HepG2 (cell line): ENCODE results near the gene VAC14. TPM values are rescaled to one million over a fixed set of nuclear protein-coding genes. Genes with fewer than 3 reads are reported as not detected.

ENCODE experiments used
- HIVEP1 ChIP-seq: sonication (generic); formaldehyde crosslinking; IDR thresholded peaks from 2 replicates; pipeline ENCODE4 v1.4.0; 2020; ENCODE audit warnings: mild to moderate bottlenecking, missing genetic modification reagents
- IKZF4 ChIP-seq: sonication (generic); formaldehyde crosslinking; IDR thresholded peaks from 2 replicates; pipeline ENCODE4 v1.5.1; 2020; ENCODE audit warnings: borderline replicate concordance, mild to moderate bottlenecking, low read depth, missing genetic modification reagents; ENCODE audit errors: not compliant biosample characterization
- KDM3A ChIP-seq: IDR thresholded peaks from 2 replicates; pipeline ENCODE4 v1.6.1; 2018; ENCODE audit warnings: low read depth, missing compliant biosample characterization
- MAFK ChIP-seq, 2 experiments: IDR thresholded peaks in 1 of 2; conservative IDR thresholded peaks in 1 of 2; 2 replicates each; pipeline ENCODE4 v1.6.1; 2011; ENCODE audit warnings: improper control_type of control experiment in 2 of 2, low read length in 2 of 2
- MATR3 ChIP-seq: sonication (generic); formaldehyde crosslinking; IDR thresholded peaks from 2 replicates; pipeline ENCODE4 v1.4.0; 2020; ENCODE audit warnings: missing genetic modification reagents
- MBD4 ChIP-seq: IDR thresholded peaks from 2 replicates; pipeline ENCODE4 v1.6.1; 2012; ENCODE audit warnings: low read length, inconsistent platforms, borderline replicate concordance
- MYNN ChIP-seq: sonication (generic); formaldehyde crosslinking; IDR thresholded peaks from 2 replicates; pipeline ENCODE4 v1.4.0; 2020; ENCODE audit warnings: mild to moderate bottlenecking, low read depth, missing genetic modification reagents
- ONECUT2 ChIP-seq: sonication (generic); formaldehyde crosslinking; IDR thresholded peaks from 2 replicates; pipeline ENCODE4 v1.4.0; 2020; ENCODE audit warnings: missing genetic modification reagents
- PCBP2 ChIP-seq: fragments of 200-400 bp; formaldehyde crosslinking; optimal IDR thresholded peaks from 2 replicates; pipeline ENCODE3; 2018; ENCODE audit warnings: low read length, low read depth; ENCODE audit not compliant: poor library complexity, severe bottlenecking
- POLR2AphosphoS2 ChIP-seq: IDR thresholded peaks from 2 replicates; pipeline ENCODE4 v1.6.1; 2011; ENCODE audit warnings: low read depth, low read length, improper control_type of control experiment
- REL ChIP-seq: sonication (generic); formaldehyde crosslinking; conservative IDR thresholded peaks from 2 replicates; pipeline ENCODE4 v1.8.0; 2022; ENCODE audit warnings: mild to moderate bottlenecking, missing genetic modification reagents, moderate library complexity
- SOX6 ChIP-seq, 2 experiments: fragments of 450-650 bp in 1 of 2; sonication (generic) in 1 of 2; formaldehyde crosslinking in 1 of 2; IDR thresholded peaks; 2 replicates each; pipeline versions ENCODE4 v1.4.0 to v1.6.1; 2017 to 2020; ENCODE audit warnings: antibody characterized with exemption in 1 of 2, mild to moderate bottlenecking in 1 of 2, missing genetic modification reagents in 1 of 2
- SPEN ChIP-seq: sonication (generic); formaldehyde crosslinking; IDR thresholded peaks from 2 replicates; pipeline ENCODE4 v1.5.1; 2020; ENCODE audit warnings: low read depth, mild to moderate bottlenecking, missing genetic modification reagents
- TARDBP ChIP-seq: sonication (generic); formaldehyde crosslinking; IDR thresholded peaks from 2 replicates; pipeline ENCODE4 v1.8.0; 2022; ENCODE audit warnings: mild to moderate bottlenecking, missing genetic modification reagents
- ZC3H13 ChIP-seq: sonication (generic); formaldehyde crosslinking; IDR thresholded peaks from 2 replicates; pipeline ENCODE4 v1.8.1; 2023; ENCODE audit warnings: mild to moderate bottlenecking, missing genetic modification reagents, moderate library complexity
- ZFP36L1 ChIP-seq: sonication (generic); formaldehyde crosslinking; IDR thresholded peaks from 2 replicates; pipeline ENCODE4 v1.8.0; 2022; ENCODE audit warnings: mild to moderate bottlenecking, missing genetic modification reagents, moderate library complexity
- ZNF17 ChIP-seq: sonication (generic); formaldehyde crosslinking; IDR thresholded peaks from 2 replicates; pipeline ENCODE4 v1.5.0; 2020; ENCODE audit warnings: mild to moderate bottlenecking, missing genetic modification reagents
- ZNF543 ChIP-seq: sonication (generic); formaldehyde crosslinking; IDR thresholded peaks from 2 replicates; pipeline ENCODE4 v1.4.0; 2020; ENCODE audit warnings: mild to moderate bottlenecking, missing genetic modification reagents
- ZNF557 ChIP-seq: sonication (generic); formaldehyde crosslinking; IDR thresholded peaks from 2 replicates; pipeline ENCODE4 v1.4.0; 2020; ENCODE audit warnings: missing genetic modification reagents
- ZNF569 ChIP-seq: sonication (generic); formaldehyde crosslinking; IDR thresholded peaks from 2 replicates; pipeline ENCODE4 v1.5.0; 2020; ENCODE audit warnings: mild to moderate bottlenecking, missing genetic modification reagents, moderate library complexity, borderline replicate concordance
- ZNF75D ChIP-seq: sonication (generic); formaldehyde crosslinking; IDR thresholded peaks from 2 replicates; pipeline ENCODE4 v1.8.1; 2023; ENCODE audit warnings: missing genetic modification reagents, mild to moderate bottlenecking, borderline replicate concordance
- ZNF83 ChIP-seq: sonication (generic); formaldehyde crosslinking; IDR thresholded peaks from 2 replicates; pipeline ENCODE4 v1.4.0; 2020; ENCODE audit warnings: missing genetic modification reagents, mild to moderate bottlenecking, borderline replicate concordance
- polyA plus RNA-seq, 8 experiments: library from polyadenylated mRNA; depleted of rRNA in 3 of 8; stranded (reverse) in 7 of 8; unstranded in 1 of 8; fragments of >200 nt; fragmentation: Illumina TruSeq in 4 of 8; extraction: Trizol in 4 of 8; gene quantifications; 2 replicates each; pipeline versions ENCODE4 v1.2.1 to v1.2.3, GENCODE V29; 2011 to 2016; ENCODE audit warnings: low read depth in 4 of 8, missing spikeins in 1 of 8, mixed read lengths in 1 of 8; ENCODE audit not compliant: insufficient read depth in 1 of 8
- total RNA-seq, 5 experiments: library from RNA; depleted of rRNA; stranded (reverse); fragments of >200 nt; fragmentation: Illumina TruSeq; extraction: Trizol; gene quantifications; 2 replicates each; pipeline ENCODE4 v1.2.3, GENCODE V29; 2016; ENCODE audit warnings: low read depth in 1 of 5
- TF ChIP-seq, protein P1 (sequence below): sonication (generic); formaldehyde crosslinking; IDR thresholded peaks from 2 replicates; pipeline ENCODE4 v1.4.0; 2020; ENCODE audit warnings: missing genetic modification reagents
- TF ChIP-seq, protein P2 (sequence below): sonication (generic); formaldehyde crosslinking; IDR thresholded peaks from 2 replicates; pipeline ENCODE4 v1.4.0; 2020; ENCODE audit warnings: missing genetic modification reagents; ENCODE audit errors: not compliant biosample characterization
- TF ChIP-seq, protein P3 (sequence below): sonication (generic); formaldehyde crosslinking; IDR thresholded peaks from 2 replicates; pipeline ENCODE4 v1.4.0; 2020; ENCODE audit warnings: low read depth, mild to moderate bottlenecking, missing genetic modification reagents
- TF ChIP-seq, protein P4 (sequence below): sonication (generic); formaldehyde crosslinking; IDR thresholded peaks from 2 replicates; pipeline ENCODE4 v1.8.0; 2022; ENCODE audit warnings: missing genetic modification reagents, low read depth, mild to moderate bottlenecking, borderline replicate concordance

Gene VAC14
- total and polyA plus RNA-seq, 2 of the 13 experiments (the other 11 are each of a cell fraction or from before 2014, with no cell fraction given): 23.5 to 24.6 TPM

DNA sequence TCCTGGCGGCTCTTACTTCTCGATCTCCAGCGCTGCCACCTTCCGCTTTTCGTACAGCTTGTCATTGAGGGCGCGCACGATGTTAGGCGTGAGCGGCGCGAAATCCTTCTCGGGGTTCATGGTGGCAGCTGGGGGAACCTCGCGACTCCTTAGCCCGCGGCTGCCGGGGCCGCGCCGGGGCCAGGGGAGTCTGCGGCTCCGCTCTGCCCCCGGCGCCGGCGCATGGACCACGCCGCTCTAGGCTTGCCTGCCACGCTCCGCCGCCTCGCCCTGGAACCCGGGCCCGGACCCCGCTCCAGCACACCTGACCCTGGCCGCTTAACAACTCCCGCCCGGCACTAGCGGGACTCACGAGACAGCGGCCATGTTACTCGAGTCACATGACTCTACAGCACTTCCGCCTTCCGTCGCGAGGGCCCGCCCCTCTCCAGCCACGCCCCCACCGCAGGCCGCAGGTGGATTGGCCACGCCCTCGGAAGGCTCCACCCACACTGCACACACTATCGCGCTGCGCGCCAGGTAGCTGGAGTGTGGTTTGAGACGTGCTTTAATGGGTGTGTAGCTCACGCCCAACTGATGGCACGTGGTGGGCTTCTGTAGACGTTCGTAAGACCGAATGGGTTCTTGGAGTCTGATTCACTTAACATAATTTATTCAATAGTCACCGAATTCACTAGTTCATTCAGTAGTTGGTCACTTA, at the start of gene VAC14 (continued):
- TF ChIP-seq ZNF569 (no peak), SPEN (peak; percentile 94), MBD4 (no peak), ONECUT2 (CRISPR knock-in tag) (no peak), MYNN (CRISPR knock-in tag) (no peak; the same call in 1 of the 2 replicates), ZNF75D (CRISPR knock-in tag) (no peak), MATR3 (CRISPR knock-in tag) (no peak), KDM3A (CRISPR knock-in tag) (peak; percentile 60; the same call in 1 of the 2 replicates), MAFK (conservative IDR thresholded peaks at IDR 0.05 in 1 of 2, IDR thresholded peaks at IDR 0.05 in 1 of 2; ENCODE audit: low read length in 2 of 2) (no peak), ZNF557 (CRISPR knock-in tag) (no peak), ZNF543 (CRISPR knock-in tag) (no peak), ZC3H13 (CRISPR knock-in tag) (no peak; the same call in 1 of the 2 replicates), ZNF17 (CRISPR knock-in tag) (no peak), PCBP2 (no peak), POLR2AphosphoS2 (no peak), REL (CRISPR knock-in tag) (peak; percentile 53; the same call in 1 of the 2 replicates), IKZF4 (CRISPR knock-in tag) (no peak), TARDBP (CRISPR knock-in tag) (peak; percentile 85), HIVEP1 (CRISPR knock-in tag) (no peak), ZNF83 (CRISPR knock-in tag) (no peak), SOX6 (IDR thresholded peaks at IDR 0.05) (no peak), SOX6 (CRISPR knock-in tag; IDR thresholded peaks at IDR 0.05) (peak; percentile 56; the same call in 1 of the 2 replicates), ZFP36L1 (CRISPR knock-in tag) (no peak)
- TF ChIP-seq, protein P1, sequence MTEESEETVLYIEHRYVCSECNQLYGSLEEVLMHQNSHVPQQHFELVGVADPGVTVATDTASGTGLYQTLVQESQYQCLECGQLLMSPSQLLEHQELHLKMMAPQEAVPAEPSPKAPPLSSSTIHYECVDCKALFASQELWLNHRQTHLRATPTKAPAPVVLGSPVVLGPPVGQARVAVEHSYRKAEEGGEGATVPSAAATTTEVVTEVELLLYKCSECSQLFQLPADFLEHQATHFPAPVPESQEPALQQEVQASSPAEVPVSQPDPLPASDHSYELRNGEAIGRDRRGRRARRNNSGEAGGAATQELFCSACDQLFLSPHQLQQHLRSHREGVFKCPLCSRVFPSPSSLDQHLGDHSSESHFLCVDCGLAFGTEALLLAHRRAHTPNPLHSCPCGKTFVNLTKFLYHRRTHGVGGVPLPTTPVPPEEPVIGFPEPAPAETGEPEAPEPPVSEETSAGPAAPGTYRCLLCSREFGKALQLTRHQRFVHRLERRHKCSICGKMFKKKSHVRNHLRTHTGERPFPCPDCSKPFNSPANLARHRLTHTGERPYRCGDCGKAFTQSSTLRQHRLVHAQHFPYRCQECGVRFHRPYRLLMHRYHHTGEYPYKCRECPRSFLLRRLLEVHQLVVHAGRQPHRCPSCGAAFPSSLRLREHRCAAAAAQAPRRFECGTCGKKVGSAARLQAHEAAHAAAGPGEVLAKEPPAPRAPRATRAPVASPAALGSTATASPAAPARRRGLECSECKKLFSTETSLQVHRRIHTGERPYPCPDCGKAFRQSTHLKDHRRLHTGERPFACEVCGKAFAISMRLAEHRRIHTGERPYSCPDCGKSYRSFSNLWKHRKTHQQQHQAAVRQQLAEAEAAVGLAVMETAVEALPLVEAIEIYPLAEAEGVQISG (CRISPR knock-in tag): peak; percentile 92
- TF ChIP-seq, protein P2, sequence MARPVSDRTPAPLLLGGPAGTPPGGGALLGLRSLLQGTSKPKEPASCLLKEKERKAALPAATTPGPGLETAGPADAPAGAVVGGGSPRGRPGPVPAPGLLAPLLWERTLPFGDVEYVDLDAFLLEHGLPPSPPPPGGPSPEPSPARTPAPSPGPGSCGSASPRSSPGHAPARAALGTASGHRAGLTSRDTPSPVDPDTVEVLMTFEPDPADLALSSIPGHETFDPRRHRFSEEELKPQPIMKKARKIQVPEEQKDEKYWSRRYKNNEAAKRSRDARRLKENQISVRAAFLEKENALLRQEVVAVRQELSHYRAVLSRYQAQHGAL (CRISPR knock-in tag): no peak
- TF ChIP-seq, protein P3, sequence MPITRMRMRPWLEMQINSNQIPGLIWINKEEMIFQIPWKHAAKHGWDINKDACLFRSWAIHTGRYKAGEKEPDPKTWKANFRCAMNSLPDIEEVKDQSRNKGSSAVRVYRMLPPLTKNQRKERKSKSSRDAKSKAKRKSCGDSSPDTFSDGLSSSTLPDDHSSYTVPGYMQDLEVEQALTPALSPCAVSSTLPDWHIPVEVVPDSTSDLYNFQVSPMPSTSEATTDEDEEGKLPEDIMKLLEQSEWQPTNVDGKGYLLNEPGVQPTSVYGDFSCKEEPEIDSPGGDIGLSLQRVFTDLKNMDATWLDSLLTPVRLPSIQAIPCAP (CRISPR knock-in tag): no peak
- TF ChIP-seq, protein P4, sequence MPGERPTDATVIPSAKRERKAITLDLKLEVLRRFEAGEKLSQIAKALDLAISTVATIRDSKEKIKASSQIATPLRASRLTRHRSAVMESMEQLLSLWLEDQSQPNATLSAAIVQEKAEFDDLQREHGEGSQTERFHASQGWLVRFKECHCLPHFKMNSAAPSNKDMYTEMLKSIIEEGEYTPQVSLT (CRISPR knock-in tag): no peak
